ENCODE data around the gene ROBO2.

ROBO2 gene

GRCh38 chr3:77014226-77014625 lies 25.7 kb upstream of the ROBO2 start:
- no peak overlapping the region for H3K4me3 ChIP-seq (ENCODE audit: low read length)
- DNase-seq (ENCODE audit: low read depth), result no peak
- TF ChIP-seq, protein P1, sequence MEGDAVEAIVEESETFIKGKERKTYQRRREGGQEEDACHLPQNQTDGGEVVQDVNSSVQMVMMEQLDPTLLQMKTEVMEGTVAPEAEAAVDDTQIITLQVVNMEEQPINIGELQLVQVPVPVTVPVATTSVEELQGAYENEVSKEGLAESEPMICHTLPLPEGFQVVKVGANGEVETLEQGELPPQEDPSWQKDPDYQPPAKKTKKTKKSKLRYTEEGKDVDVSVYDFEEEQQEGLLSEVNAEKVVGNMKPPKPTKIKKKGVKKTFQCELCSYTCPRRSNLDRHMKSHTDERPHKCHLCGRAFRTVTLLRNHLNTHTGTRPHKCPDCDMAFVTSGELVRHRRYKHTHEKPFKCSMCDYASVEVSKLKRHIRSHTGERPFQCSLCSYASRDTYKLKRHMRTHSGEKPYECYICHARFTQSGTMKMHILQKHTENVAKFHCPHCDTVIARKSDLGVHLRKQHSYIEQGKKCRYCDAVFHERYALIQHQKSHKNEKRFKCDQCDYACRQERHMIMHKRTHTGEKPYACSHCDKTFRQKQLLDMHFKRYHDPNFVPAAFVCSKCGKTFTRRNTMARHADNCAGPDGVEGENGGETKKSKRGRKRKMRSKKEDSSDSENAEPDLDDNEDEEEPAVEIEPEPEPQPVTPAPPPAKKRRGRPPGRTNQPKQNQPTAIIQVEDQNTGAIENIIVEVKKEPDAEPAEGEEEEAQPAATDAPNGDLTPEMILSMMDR (conservative IDR thresholded peaks at IDR 0.05; ENCODE audit: low read length), result no peak

GRCh38 chr3:77025471-77025870 lies 14.4 kb upstream of the ROBO2 start:
- TF ChIP-seq, protein P1 (conservative IDR thresholded peaks at IDR 0.05; ENCODE audit: low read length), result no peak
- no peak for DNase-seq (ENCODE audit: low read depth)
- H3K4me3 ChIP-seq (ENCODE audit: low read length), result no peak overlapping the region

DNA sequence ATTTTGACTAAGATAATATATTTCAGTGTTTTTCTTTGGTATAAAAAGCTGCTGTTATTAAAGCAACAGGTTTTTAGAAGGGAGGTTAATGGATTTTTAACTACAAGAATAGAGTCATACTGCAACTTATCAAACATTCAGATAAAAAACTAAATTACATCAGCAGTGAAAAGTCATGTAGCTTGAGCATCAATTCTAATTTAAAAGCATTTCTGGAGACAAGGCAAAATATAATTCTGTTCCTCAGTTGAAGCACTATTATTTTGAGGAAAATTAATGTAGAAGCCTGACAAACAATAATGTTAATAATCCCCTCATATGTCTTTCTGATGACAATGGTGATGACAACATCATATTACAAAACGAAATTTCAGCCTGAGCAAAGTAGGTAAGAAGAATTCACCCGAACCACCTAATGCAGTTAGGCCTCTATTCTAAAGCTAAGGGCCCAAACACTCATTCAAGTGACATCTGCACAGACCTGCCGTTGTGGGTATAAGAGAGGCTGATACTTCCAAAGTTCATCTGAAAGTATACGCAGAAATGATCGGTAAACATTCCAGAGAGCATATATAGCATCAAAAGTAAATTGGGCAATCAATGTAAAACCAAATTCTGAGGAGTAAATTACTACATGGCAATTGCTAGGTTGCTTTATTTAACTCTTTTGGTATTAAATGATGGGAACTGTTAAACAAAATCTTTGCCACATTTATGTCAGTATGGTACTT lies 12.8 kb upstream of the ROBO2 start:
- DNase-seq (ENCODE audit: low read depth), result no peak
- TF ChIP-seq, protein P1 (conservative IDR thresholded peaks at IDR 0.05; ENCODE audit: low read length), result no peak
- H3K4me3 ChIP-seq (ENCODE audit: low read length), result no peak overlapping the region

- TF ChIP-seq, protein P1 (conservative IDR thresholded peaks at IDR 0.05; ENCODE audit: low read length), result no peak
Observed at GRCh38 chr3:77028005-77028404, 11.9 kb upstream of the ROBO2 start.

GRCh38 chr3:77038468-77038929 lies 1.4 kb upstream of the ROBO2 start:
- peak overlapping the region; percentile 35 for H3K4me3 ChIP-seq (ENCODE audit: low read length)
- TF ChIP-seq, protein P1 (conservative IDR thresholded peaks at IDR 0.05; ENCODE audit: low read length), result peak; percentile 77
- peak; percentile 77 for DNase-seq (ENCODE audit: low read depth)

More at GRCh38 chr3:77028005-77028404, 11.9 kb upstream of the ROBO2 start:
- DNase-seq (ENCODE audit: low read depth), result no peak
- H3K4me3 ChIP-seq (ENCODE audit: low read length), result no peak overlapping the region

- DNase-seq (ENCODE audit: low read depth), result peak; percentile 1
Observed at GRCh38 chr3:77038930-77039605, 831 bp upstream of the ROBO2 start.

More at GRCh38 chr3:77038930-77039605, 831 bp upstream of the ROBO2 start:
- TF ChIP-seq, protein P1 (conservative IDR thresholded peaks at IDR 0.05; ENCODE audit: low read length), result no peak
- H3K4me3 ChIP-seq (ENCODE audit: low read length), result peak overlapping the region; percentile 35

All from AG10803 (cell line).